ENCODE data around the gene CCDC91. TPM values are rescaled to one million over a fixed set of nuclear protein-coding genes. Genes with fewer than 3 reads are reported as not detected.

The CCDC91 gene
- polyA plus RNA-seq, 1 donor (not counting 4 experiments of a cell fraction or from before 2014, with no cell fraction given), result 26.5 TPM

DNA sequence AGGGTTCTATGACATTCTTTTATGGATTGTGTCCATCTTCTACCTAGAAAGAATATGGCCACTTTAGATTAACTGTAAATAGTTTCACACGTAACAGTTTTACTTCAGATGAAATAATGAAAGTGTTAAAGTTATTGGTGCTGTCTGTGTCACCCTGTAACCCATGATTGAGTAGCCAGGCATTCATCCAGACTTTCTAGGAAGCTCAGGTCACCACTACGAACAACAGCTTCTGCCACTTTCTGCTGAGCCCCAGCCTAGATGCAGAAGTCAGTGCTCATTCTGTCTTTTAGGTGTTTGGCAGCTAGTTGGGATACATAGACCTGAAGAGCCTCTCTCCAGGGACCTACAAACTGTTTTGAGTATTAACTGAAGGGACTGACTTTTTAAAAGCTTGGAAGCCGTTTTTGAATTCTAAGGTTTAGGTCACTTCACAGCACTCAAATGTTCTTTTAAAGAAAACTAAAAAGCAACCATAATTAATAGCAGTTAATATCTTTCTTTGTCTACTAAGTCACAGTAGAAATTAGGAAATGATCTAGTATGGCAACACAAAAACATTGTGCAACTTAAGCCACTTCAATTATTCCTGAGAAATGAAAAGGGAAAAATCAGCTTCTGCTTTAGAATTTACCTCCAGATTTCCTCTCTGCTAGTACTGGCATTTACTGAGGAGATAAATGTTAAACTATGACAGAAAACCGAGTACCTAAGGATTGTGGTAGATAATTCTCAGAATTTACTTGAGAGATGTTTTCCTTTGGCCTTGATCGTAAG lies 266.9 kb downstream of the CCDC91 start:
- no peaks in the 10 kb centered on the region for H3K4me1 ChIP-seq (ENCODE audit: control insufficient read depth, extremely low read depth, insufficient read depth, low read length)
- TF ChIP-seq EZH2 (IDR thresholded peaks at IDR 0.05; ENCODE audit: low read length), result no peak
- no peak for TF ChIP-seq CTCF (optimal IDR thresholded peaks at IDR 0.05 in 1 of 3, IDR thresholded peaks at IDR 0.05 in 1 of 3, conservative IDR thresholded peaks at IDR 0.05 in 1 of 3; ENCODE audit: extremely low read depth in 1 of 3, insufficient read depth in 2 of 3, low read length in 3 of 3)
- no peak for DNase-seq (ENCODE audit: low read depth, low spot score)
- H3K4me3 ChIP-seq (ENCODE audit: control insufficient read depth in 2 of 3, extremely low read depth in 1 of 3, insufficient read depth in 2 of 3, low read depth in 1 of 3, low read length in 3 of 3), result no peak overlapping the region
- no peaks in the 10 kb centered on the region for H3K9me3 ChIP-seq (ENCODE audit: control insufficient read depth, low read depth, low read length)
- H3K9ac ChIP-seq (ENCODE audit: control insufficient read depth, extremely low read depth, insufficient read depth, low read length), result no peak overlapping the region
- H3K4me2 ChIP-seq (ENCODE audit: control insufficient read depth, extremely low read depth, insufficient read depth, low read depth, low read length), result no peak overlapping the region
- dilution Hi-C loops (cut with MboI; ENCODE audit: extremely low pct_ligation_motif_present, low sequenced_read_pairs), result no loop called here
- no peak for FAIRE-seq
- H3K27me3 ChIP-seq (ENCODE audit: control insufficient read depth, extremely low read depth, insufficient read depth, low read length), result no peaks in the 10 kb centered on the region
- H3K27ac ChIP-seq (ENCODE audit: control insufficient read depth, insufficient read depth, low read length), result no peak overlapping the region
- H3K36me3 ChIP-seq (ENCODE audit: control insufficient read depth in 2 of 2, extremely low read depth in 1 of 2, insufficient read depth in 2 of 2, low read length in 2 of 2), result no peaks in the 10 kb centered on the region
- no peaks in the 10 kb centered on the region for H4K20me1 ChIP-seq (ENCODE audit: control insufficient read depth, extremely low read depth, insufficient read depth, low read length)
- H3K79me2 ChIP-seq (ENCODE audit: control insufficient read depth, insufficient read depth, low read length), result no peaks in the 10 kb centered on the region
- no peaks in the 10 kb centered on the region for H3K9me1 ChIP-seq (ENCODE audit: control insufficient read depth, extremely low read depth, insufficient read depth, low read length)
- no peak overlapping the region for H2AFZ ChIP-seq (ENCODE audit: control insufficient read depth, low read length)

- DNase-seq (ENCODE audit: low read depth, low spot score), result no peak
- Histone ChIP-seq H2AFZ (ENCODE audit: control insufficient read depth, low read length) (no peak overlapping the region), H3K9ac (ENCODE audit: control insufficient read depth, extremely low read depth, insufficient read depth, low read length) (no peak overlapping the region), H3K4me2 (ENCODE audit: control insufficient read depth, extremely low read depth, insufficient read depth, low read depth, low read length) (no peak overlapping the region), H3K9me1 (ENCODE audit: control insufficient read depth, extremely low read depth, insufficient read depth, low read length) (no peaks in the 10 kb centered on the region), H3K36me3 (ENCODE audit: control insufficient read depth in 2 of 2, extremely low read depth in 1 of 2, insufficient read depth in 2 of 2, low read length in 2 of 2) (no peaks in the 10 kb centered on the region), H3K27me3 (ENCODE audit: control insufficient read depth, extremely low read depth, insufficient read depth, low read length) (no peaks in the 10 kb centered on the region), H4K20me1 (ENCODE audit: control insufficient read depth, extremely low read depth, insufficient read depth, low read length) (no peaks in the 10 kb centered on the region), H3K9me3 (ENCODE audit: control insufficient read depth, low read depth, low read length) (no peaks in the 10 kb centered on the region), H3K4me1 (ENCODE audit: control insufficient read depth, extremely low read depth, insufficient read depth, low read length) (no peaks in the 10 kb centered on the region), H3K27ac (ENCODE audit: control insufficient read depth, insufficient read depth, low read length) (no peak overlapping the region), H3K79me2 (ENCODE audit: control insufficient read depth, insufficient read depth, low read length) (no peaks in the 10 kb centered on the region), H3K4me3 (ENCODE audit: control insufficient read depth in 2 of 3, extremely low read depth in 1 of 3, insufficient read depth in 2 of 3, low read depth in 1 of 3, low read length in 3 of 3) (no peak overlapping the region)
- TF ChIP-seq EZH2 (IDR thresholded peaks at IDR 0.05; ENCODE audit: low read length) (no peak), CTCF (optimal IDR thresholded peaks at IDR 0.05 in 1 of 3, IDR thresholded peaks at IDR 0.05 in 1 of 3, conservative IDR thresholded peaks at IDR 0.05 in 1 of 3; ENCODE audit: extremely low read depth in 1 of 3, insufficient read depth in 2 of 3, low read length in 3 of 3) (no peak)
- dilution Hi-C loops (cut with MboI; ENCODE audit: extremely low pct_ligation_motif_present, low sequenced_read_pairs), result no loop called here
- no peak for FAIRE-seq
These were observed 267.5 kb downstream of the CCDC91 start for GRCh38 chr12:28457785-28458184.
